ENCODE measurements around the gene PLCE1. TPM values are rescaled to one million over a fixed set of nuclear protein-coding genes. Genes with fewer than 3 reads are reported as not detected.

The PLCE1 gene
- total RNA-seq, 1 donor from 2014 or later, result 3.2 TPM

- H3K27me3 Mint-ChIP-seq (ENCODE audit: low read depth), result peaks cover under 1% of the 10 kb centered on the region
- no peak for TF ChIP-seq CTCF (IDR thresholded peaks at IDR 0.05; ENCODE audit: unreplicated experiment)
- H3K9me3 Mint-ChIP-seq, result peaks cover 9% of the 10 kb centered on the region
- no peak for DNase-seq (ENCODE audit: low spot score in 2 of 2, unreplicated experiment in 2 of 2)
- H3K36me3 Mint-ChIP-seq, result no peaks in the 10 kb centered on the region
- no peak overlapping the region for H3K4me3 Mint-ChIP-seq
- H3K27ac Mint-ChIP-seq, result peak overlapping the region; percentile 31
- H3K4me1 Mint-ChIP-seq, result peaks cover 20% of the 10 kb centered on the region
Observed at GRCh38 chr10:94035982-94036765, 42.4 kb downstream of the PLCE1 start.

GRCh38 chr10:94036766-94037033 is 43.0 kb downstream of the PLCE1 start:
- Mint-ChIP-seq H3K27ac (peak overlapping the region; percentile 31), H3K36me3 (no peaks in the 10 kb centered on the region), H3K27me3 (ENCODE audit: low read depth) (peaks cover 4% of the 10 kb centered on the region), H3K9me3 (peaks cover 4% of the 10 kb centered on the region), H3K4me1 (peaks cover 20% of the 10 kb centered on the region), H3K4me3 (no peak overlapping the region)
- TF ChIP-seq CTCF (IDR thresholded peaks at IDR 0.05; ENCODE audit: unreplicated experiment), result no peak
- DNase-seq (ENCODE audit: low spot score in 2 of 2, unreplicated experiment in 2 of 2), result no peak

- Mint-ChIP-seq H3K27me3 (ENCODE audit: low read depth) (peaks cover 4% of the 10 kb centered on the region), H3K4me3 (no peak overlapping the region), H3K27ac (no peak overlapping the region), H3K4me1 (peaks cover 20% of the 10 kb centered on the region), H3K36me3 (no peaks in the 10 kb centered on the region), H3K9me3 (no peaks in the 10 kb centered on the region)
- TF ChIP-seq CTCF (IDR thresholded peaks at IDR 0.05; ENCODE audit: unreplicated experiment), result no peak
- DNase-seq (ENCODE audit: low spot score in 2 of 2, unreplicated experiment in 2 of 2), result no peak
Observed at GRCh38 chr10:94037286-94037685, 43.6 kb downstream of the PLCE1 start.

GRCh38 chr10:94038024-94038423 is 44.3 kb downstream of the PLCE1 start:
- Mint-ChIP-seq H3K27ac (no peak overlapping the region), H3K9me3 (no peaks in the 10 kb centered on the region), H3K27me3 (ENCODE audit: low read depth) (peaks cover 7% of the 10 kb centered on the region), H3K4me1 (peaks cover 20% of the 10 kb centered on the region), H3K4me3 (no peak overlapping the region), H3K36me3 (no peaks in the 10 kb centered on the region)
- no peak for DNase-seq (ENCODE audit: low spot score in 2 of 2, unreplicated experiment in 2 of 2)
- no peak for TF ChIP-seq CTCF (IDR thresholded peaks at IDR 0.05; ENCODE audit: unreplicated experiment)

GRCh38 chr10:94041206-94041605 is 47.5 kb downstream of the PLCE1 start:
- H3K27ac Mint-ChIP-seq, result no peak overlapping the region
- no peak overlapping the region for H3K4me3 Mint-ChIP-seq
- H3K9me3 Mint-ChIP-seq, result peaks cover 7% of the 10 kb centered on the region
- H3K4me1 Mint-ChIP-seq, result peaks cover 18% of the 10 kb centered on the region
- H3K27me3 Mint-ChIP-seq (ENCODE audit: low read depth), result peaks cover 14% of the 10 kb centered on the region
- DNase-seq (ENCODE audit: low spot score in 2 of 2, unreplicated experiment in 2 of 2), result no peak
- no peak for TF ChIP-seq CTCF (IDR thresholded peaks at IDR 0.05; ENCODE audit: unreplicated experiment)
- no peaks in the 10 kb centered on the region for H3K36me3 Mint-ChIP-seq

Measured in mesothelial cell of epicardium (in vitro differentiated cells).